EL (cell line): ENCODE results near the gene TMPRSS7.
A peak's percentile ranks its signal among the peaks of the same experiment; 100 is the strongest.

ENCODE experiments used
- DNase-seq: peaks from one replicate; pipeline ENCODE4 v3.0.0-alpha.2; 2016

TMPRSS7 gene, protein sequence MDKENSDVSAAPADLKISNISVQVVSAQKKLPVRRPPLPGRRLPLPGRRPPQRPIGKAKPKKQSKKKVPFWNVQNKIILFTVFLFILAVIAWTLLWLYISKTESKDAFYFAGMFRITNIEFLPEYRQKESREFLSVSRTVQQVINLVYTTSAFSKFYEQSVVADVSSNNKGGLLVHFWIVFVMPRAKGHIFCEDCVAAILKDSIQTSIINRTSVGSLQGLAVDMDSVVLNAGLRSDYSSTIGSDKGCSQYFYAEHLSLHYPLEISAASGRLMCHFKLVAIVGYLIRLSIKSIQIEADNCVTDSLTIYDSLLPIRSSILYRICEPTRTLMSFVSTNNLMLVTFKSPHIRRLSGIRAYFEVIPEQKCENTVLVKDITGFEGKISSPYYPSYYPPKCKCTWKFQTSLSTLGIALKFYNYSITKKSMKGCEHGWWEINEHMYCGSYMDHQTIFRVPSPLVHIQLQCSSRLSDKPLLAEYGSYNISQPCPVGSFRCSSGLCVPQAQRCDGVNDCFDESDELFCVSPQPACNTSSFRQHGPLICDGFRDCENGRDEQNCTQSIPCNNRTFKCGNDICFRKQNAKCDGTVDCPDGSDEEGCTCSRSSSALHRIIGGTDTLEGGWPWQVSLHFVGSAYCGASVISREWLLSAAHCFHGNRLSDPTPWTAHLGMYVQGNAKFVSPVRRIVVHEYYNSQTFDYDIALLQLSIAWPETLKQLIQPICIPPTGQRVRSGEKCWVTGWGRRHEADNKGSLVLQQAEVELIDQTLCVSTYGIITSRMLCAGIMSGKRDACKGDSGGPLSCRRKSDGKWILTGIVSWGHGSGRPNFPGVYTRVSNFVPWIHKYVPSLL

DNA sequence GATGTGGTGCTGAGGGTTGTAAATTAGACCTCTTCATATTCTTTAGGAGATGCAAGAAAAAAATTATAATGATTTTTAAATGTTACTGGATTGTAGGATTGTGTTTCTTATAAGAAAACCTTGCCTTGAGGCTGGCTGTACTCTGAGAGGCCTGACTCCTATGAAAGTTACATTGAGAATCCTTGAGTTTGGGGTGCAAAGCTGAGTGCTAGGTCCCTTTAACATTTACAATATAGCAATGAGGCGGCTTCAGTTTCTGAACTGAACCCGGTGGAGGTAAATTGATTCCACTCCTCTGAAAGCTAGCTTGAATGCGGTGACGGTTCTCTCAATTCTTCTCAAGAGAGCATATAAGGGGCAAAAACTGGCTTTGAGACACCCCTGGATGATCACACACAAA lies at the start of gene TMPRSS7:
Gene TMPRSS7 (plus strand): TSS at position 301 of the 400 bp plus-strand sequence. CDS start 110 bp downstream, outside the sequence.
- no peak for DNase-seq

DNA sequence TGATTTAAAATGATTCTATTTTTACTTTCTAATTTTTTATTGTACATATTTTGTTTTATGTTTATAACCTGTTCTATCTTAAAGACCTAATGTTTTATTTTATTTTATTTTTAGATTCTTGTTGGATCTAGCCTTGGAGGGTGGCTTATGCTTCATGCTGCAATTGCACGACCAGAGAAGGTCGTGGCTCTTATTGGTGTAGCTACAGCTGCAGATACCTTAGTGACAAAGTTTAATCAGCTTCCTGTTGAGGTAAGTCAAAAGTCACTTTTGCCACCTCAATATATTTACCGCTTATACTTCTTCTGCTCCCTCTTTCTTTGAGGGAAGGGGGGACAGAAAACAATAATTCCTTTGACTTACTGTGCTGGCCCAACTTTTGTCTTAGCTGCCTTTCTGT lies 47.7 kb upstream of the TMPRSS7 start:
- DNase-seq = no peak

DNA sequence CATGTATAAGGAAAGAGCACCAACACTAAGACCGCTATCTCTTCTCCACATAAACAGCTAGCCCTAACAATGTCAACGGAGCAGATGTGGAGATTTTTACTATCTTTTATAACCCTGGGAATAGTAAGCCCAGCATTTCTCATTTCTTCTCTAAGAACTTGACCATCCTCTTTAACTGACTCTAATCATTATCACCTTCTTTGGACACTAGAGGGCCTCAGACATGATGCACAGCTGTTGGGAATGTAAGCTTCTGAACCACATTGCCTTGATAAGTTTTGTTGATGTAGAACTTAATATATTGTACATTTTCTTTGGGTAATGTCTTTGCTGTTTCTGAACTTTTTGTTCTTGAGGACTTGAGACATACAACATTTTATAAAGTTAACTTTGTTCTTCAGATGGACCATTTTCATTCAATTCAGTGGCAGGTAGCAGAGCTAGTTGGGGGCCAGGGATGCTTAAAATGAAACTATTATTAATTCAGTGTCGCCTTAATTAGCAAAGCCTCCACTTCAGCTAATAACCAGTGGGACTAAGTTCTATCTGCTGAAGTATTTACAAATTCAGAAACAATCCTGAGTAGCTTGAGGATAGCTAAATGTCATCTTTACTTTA lies 45.4 kb upstream of the TMPRSS7 start:
- peak; percentile 65 for DNase-seq

DNA sequence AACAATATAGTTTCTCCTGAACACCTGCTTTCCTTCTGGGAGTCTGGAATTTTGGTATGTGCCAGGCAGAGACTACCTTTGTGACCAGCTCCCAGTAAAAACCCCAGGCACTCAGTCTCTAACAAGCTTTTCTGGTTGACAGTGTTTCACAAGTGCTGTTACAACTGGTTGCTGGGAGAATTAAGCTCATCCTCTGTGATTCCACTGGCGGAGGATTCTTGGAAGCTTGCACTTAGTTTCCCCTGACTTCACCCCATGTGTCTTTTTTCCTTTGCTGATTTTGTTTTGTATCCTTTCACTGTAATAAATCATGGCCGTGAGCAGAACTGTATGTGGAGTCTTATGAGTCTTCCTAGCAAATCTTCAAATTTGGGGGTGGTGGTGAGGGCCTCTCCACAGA lies 41.5 kb upstream of the TMPRSS7 start:
- no peak for DNase-seq

DNA sequence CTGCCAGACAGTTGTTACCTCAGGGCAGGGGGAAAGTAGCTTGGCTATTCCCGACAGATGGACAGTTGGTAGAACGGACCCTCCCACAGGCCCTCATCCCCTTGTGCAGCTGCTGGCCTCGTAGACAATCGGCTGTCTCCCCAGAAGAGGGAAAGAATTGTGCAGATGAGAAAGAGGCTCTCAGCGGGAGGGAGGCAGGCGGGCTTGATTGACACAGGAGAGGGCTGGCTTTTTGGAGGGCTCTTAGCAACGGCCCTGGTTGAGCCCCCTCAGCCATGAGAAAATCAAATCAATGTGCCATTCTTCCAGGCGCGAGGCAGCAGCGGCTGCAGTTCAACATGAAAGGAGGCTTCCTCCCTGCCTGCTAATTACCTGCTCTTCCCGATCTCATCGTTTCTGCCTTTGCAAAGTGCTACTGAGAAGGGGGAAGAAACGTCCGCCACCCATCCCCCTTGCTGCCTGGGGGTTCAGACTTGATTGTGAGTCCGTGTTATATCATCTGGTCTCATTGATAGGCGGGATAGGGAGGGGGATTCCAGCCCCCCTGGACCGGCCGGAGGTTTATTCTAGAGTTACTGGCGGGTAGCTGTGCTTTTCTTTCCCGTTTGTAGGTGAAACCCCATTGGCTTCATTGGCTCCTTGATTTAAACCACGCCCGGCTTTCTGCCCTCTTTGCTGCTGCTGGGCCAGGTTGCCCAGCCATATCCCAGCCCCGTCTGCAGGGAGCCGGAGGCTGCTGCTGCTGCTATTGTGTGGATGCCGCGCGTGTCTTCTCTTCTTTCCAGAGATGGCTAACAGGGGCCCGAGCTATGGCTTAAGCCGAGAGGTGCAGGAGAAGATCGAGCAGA lies 35.7 kb upstream of the TMPRSS7 start, which contains the start of gene TAGLN3:
Gene TAGLN3 (plus strand): TSS at position 287 of the 848 bp plus-strand sequence. CDS start 501 bp downstream, at position 788.
- DNase-seq = peak; percentile 36

DNA sequence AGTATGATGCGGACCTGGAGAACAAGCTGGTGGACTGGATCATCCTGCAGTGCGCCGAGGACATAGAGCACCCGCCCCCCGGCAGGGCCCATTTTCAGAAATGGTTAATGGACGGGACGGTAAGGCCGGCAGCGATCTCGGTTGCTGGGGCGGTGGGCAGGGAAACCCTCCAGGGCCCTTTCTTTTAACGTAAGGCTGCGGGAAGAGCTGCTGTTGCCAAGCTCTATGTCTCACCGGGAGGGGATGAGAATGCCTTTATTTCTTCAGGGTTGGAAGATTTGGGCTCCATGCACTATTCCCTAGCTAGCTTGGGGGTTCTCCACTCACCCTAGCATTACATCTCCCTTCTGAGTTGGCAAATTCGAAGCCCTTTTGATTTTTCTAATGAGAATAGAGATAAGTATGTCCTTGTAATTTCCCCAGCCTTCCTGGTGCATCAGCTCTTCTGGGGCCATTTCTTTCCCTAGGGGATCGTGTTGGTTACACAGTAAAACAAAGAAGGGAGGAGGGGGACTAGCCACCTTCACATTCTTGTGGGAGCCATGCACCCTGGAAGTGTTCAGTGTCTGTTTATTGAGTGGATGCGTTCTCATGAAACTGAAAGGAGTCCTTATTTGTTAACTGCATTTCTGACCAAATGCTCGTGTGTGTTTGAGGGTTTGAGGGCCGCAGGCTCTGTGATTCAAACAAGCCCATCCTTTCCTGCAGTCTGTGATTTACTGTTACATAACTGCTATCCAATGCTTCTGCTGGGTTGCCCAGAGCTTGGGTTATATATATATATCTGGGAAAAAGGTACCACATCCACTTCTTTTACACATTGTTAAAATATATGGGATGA lies 34.8 kb upstream of the TMPRSS7 start:
- no peak for DNase-seq

DNA sequence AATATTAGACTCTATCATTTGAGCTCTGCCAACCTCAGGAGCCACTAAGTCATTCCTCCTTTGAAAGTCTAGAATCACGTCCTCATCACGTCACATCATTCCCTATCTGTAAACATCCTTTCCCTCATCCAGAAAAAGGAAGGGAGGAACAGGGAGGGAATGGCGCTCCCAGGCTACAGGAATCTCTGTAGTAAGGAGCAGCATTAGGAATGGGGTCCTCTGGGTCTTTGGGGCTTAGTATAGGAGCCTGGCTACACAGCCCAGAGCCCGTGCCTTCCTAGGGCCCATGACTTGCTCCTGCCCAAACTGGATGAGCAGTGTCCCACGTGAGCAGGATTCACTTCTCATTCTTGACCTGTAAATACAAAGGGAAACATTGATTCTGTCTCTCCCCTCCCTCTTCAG lies 34.2 kb upstream of the TMPRSS7 start:
- DNase-seq = no peak

DNA sequence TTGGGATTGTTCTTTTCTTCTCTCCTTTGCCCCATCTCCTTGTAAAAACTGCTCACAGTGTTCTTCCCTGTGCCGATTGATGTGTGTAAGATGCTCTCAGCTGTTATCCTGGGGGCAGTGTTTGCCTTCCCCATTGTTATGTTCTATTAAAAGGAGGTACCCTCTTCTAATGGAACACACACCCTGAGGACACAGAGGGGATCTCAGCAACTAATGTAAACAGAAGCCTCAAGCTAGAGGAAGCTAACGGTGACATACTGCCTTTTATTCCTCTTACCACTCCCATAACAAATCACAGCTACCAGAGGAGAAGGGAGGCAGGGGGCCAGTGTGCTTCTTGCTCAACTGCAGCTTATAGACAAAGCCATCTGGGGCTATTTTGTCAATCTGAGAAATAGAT lies 33.6 kb upstream of the TMPRSS7 start:
- no peak for DNase-seq

DNA sequence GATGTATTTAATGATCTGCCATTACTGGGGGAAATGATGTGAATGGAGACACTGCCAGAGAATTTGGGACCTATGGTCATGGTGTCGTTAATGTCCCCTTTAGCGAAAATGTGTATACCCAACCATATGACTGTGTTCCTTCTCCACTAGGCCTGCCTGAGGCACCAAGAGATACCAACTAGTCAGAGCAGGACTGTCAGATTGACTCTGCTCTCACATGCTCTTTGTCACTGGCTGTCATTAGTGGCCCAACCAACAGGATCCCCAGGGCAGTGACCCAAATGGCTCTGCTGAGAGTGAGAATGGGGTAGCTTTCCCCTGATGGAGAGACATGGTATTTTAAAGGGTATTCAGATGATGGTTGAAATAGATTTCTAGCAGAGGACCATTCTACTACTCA lies 33.0 kb upstream of the TMPRSS7 start:
- no peak for DNase-seq

DNA sequence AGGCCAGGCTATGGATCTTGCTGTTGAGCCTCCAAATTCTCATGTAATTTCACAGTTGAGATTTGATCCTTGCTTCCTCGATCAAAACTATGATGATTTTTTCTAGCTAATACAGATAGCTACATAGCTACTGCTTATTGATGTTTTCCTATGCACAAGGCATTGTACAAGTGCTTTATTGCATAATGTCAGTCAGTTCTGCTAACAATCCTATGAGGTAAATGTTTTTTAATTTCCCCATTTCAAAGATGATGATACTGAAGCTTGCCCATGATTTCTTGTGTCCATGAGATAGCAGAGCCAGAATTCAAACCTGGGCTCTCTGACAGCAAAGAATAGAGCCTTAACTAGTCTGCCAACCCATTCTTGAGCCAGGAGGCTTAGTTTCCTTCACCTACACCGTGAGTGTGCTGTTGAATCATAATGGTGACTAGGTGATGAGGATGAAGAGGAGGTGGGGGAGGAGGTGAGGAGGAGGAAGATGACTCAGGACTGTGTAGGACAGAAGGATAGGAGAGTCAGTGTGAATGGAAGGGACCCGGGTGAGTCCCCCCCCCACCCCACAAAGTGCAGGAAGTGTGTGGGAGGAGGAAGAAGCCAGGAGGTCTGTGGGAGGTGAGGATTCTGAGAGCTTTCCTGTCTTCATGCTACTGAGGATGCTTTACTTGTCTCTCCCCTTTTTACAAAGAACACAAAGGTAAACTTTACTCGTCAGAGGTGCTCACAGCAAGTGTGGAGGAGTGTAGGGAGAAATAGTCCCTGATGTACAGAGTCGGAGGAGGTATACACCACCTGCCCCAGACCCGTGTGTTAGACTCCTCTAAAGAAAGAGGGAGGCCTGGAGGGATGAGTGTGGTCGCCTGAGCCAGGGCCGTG lies 32.2 kb upstream of the TMPRSS7 start:
- peak; percentile 52 for DNase-seq

DNA sequence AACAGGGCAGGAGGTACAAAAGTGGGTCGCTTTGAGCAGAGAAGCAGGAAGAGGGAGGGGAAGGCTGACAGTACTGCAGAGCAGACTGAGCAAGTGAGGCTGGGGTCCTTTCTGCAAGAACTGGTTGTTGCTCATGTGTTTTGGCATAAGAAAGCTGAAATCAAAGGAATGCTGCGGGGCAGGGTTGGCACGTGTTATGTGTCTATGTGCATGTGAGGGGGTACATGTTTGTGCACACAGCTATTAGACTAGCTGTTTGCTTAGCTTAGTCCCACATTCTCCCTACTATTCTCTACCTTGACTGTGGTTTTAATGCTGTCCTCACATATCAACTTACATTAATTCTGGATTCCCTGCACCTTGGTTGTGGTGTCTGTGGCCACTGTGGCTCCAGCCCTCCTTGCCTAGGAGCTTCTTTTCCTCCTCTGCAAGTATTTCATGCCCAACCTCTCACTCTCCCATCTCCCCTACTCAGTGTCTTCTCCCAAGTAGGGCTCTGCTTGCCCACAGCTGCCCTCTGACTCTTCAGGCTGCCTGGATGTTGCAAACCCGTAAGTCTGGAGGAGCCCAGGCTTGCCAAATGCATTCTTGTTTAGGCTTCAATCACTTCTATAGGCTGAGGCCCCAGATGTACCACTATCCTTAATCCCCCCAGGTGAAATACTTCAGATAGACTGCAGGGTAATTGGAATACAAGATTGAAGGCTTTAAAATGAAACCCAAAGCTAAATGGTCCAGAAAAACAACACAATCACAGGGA lies 31.0 kb upstream of the TMPRSS7 start:
- no peak for DNase-seq

DNA sequence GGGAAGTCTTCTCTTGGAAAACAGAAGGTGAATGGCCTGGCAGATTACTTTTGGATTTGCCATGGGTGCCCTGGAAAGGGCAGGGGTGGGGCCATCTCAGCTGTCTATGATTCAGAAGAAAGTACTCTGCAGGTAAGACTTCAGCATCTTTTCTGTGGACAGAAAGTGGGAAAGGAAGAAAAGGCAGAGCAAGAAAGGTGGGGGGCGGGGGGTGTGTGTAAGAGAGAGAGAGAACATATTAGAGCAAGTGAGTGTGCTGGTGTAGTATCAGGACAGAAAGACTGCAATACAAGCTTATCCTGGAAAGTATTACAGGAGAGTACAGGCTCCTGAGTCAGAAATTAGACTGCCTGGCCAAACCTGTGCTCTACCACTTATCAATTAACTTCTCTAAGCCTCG lies 30.3 kb upstream of the TMPRSS7 start:
- no peak for DNase-seq

DNA sequence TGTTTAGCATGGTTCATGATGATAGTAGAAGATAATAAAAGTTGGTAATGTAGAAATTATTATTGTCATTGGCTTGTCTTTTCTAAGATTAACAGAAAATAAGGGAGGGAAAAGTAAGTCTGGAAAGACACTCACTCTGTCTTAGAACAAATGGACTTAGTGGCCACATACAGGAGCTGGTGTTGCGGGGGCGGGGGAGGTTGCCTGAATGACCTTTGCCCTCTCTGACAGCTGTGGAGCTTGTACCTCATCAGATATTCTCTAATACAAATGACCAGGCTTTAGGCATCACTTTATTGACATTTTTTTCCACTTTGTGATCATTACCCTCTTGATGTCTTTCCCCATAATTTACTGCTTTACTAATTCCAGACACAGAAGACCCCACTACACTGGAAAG lies 29.9 kb upstream of the TMPRSS7 start:
- DNase-seq = no peak

DNA sequence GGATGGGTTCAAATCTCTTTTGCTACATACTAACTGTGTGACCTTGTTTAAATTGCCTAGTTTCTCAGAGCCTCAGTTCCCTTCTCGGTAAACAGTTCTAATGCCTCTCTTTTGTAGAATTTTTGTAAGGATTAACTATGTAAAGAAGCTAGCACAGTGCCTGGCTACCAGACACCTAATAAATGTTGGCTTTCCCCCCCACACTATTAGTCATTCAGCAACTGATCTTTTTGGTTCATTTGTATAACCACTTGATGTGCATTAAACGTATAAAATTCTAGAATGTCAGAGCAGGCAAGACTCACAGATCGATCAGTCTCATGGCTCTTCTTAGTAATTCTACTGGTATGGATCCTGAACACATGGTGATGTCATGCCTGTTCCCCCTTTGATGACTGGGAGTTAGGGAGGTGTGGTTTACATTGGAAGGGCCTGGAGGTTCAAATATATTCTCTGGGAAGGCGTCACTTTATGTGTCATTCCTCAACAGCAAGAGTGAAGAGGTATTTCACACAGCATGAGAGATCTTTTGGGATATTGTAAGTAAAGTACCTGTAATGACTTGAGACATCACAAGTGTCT lies 29.4 kb upstream of the TMPRSS7 start:
- DNase-seq = peak; percentile 60

DNA sequence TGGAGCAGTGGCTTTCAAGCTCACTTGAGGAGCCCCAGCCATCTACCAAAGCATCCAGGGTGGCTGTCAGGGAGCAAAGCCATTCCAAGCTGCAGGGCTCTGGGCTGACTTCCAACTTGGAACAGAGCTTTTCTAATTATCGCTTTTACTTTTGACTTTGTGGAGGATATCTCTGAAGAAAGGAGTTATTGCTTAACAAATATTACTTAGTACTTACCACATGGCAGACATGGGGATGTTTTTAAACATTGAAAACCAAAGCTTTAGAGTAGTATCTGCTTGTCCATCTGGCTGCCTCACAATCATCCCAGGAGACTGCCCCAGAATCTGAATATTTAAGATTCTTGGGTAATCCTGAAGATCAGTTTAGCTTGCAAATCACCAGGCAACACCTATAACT lies 26.9 kb upstream of the TMPRSS7 start:
- peak; percentile 53 for DNase-seq

DNA sequence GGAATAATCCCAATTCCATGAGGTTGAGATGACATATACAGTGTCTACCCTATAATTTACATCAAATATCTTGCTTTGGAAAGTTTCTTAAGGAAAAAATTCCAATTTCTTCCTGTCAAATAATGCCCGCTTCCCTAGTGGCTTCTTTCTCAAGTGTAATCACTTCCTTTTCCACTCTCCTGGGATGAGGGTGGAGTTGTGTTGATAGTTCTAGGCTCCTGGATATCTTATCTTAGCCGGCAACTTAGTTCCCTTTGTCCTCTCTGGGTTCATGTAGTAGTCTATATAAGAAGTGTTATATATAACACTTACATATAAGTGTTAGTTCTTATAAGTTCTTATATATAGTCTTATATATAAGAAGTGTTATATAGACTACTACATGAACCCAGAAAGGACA lies 24.9 kb upstream of the TMPRSS7 start:
- no peak for DNase-seq

DNA sequence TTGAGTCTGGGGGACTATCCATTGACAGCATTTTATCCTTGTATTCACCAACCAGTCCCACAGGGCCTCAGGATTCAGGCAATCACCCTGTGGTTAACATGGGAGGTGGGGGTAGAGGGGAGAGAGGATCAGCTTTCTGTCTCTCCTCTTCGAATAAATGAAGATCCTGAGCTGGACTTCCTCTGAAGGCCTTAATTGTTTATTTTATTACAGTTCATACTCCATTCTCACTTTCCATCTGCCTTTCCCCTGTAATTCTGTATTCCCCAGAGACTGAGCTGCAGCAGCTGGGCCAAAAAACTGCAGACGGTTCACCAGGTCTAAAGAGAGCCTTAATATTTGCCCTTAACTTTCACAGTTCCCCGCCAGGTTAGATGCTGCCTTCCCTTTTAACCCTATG lies 23.9 kb upstream of the TMPRSS7 start:
- DNase-seq = no peak

DNA sequence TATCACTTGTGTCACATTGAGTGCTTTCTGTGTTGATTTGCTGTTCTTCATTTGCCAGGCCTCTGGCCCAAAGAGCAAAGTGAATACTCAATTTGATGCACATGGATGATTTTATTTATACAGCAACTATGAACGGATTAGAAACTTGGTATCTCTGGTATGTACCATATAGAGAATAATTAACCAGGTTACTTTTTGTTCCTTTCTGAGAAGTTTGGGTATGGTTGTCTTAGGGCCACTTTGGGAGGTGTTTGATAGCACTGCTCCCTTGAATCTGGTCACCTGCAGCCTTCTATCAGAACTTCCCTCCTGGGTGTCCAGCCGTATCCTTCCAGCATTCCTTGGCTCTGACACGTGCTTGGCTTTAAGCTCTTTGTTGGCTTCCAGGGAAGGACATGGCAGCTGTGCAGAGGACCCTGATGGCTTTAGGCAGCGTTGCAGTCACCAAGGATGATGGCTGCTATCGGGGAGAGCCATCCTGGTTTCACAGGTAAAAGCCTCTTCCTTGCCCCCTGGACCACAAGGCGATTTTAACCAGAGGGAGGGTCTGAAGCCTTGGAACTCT lies 23.1 kb upstream of the TMPRSS7 start:
- DNase-seq = no peak
